Lung microvascular endothelial cell (primary cell): ENCODE results near the gene TMEM43. TPM values are rescaled to one million over a fixed set of nuclear protein-coding genes. Genes with fewer than 3 reads are reported as not detected.

Experiments used
- DNase-seq, 2 donors: peaks; one replicate each; pipeline versions ENCODE4 v3.0.0 to v3.0.0-alpha.2; 2010; ENCODE audit warnings: low read depth in 2 of 2
- total RNA-seq: library from RNA; depleted of rRNA; stranded (reverse); fragments of >200 nt; gene quantifications from 2 replicates; pipeline ENCODE4 v1.2.1, GENCODE V29; 2014

Gene TMEM43
- total RNA-seq, 1 donor from 2014 or later = 87.3 TPM

DNA sequence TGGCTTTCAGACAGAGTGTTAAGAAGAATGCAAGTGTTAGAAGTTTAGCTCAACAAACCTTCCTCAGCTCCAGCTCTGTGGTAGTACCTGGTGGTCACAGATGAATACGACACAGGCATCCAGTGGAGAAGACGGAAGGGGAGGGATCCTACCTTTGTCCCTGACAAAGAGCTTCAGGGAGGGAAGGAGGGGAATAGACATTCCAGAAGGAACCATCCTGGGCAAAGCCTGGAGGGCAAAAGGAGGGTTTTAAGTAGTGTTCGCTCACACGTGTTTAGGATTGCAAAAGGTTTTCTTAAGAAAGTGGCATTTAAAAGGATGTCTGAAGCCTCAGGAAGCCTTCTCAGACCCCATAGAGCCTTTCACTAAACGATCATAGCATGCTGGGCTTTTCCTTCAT is 3.0 kb upstream of the TMEM43 start:
- no peak for DNase-seq

- no peak for DNase-seq
These were observed 2.6 kb upstream of the TMEM43 start for GRCh38 chr3:14122301-14122700.

- no peak for DNase-seq
These were observed 1.3 kb upstream of the TMEM43 start for GRCh38 chr3:14123308-14124222.

DNA sequence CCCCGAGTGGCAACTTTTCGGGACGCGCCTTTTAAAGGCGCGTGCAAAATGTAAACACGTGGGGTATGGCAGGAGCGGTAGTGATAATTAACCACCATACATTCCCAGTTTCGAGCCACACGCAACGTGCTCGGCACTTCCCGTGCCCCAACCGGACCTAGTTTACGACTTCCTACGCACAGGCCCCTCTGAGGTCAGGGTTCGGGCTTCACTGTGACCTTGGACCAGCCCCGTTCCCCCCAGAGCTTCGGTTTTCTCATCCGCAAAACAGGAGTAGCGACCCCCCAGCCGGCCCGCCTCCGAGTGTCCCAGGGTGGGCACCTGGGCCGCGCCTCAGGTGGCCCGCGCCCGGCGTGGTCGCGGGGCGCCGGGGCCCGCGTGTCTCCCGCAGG is 633 bp upstream of the TMEM43 start:
- DNase-seq = peak; percentile 41 to 56

DNA sequence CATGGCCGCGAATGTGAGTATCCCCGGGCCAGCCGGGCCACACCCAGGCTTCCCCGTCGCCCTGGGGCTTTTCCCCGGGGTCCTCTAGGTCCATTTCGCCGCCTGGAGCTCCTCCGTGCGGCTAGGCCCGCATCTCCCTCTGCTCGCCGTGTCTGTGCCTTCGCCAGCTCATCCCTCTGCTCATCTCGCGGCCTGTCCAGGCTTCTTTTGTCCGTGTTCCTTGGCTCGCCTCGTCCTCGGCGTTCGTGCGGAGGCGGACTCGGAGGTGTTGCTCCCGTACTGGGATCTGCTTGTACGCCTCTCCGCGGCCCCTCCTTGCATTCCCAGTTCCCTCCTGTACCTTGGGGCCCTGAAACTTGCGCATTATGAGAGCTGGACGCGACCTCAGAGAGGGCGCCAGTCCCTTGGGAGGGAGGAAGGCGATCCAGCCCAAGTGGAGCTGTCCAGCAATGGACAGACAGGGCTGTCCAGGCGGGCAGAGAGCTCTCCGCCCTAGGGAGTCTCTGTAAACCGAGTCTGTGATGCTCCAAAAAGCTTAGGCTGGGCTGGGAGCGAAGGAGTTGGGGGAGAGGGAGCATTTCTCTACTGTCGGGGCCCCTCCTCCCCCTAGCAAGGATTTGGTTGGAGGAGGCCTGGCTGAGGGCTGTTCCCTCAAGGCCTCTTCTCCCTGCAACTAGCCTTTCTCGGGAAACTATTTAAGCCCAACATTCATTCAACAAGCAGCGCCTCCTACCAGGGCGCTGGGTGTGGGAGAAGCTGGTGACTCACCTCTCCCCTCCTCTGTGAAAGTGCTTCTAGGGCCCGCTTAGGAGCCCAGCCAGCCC is 553 bp downstream of the TMEM43 start:
- peak; percentile 74 to 87 for DNase-seq

DNA sequence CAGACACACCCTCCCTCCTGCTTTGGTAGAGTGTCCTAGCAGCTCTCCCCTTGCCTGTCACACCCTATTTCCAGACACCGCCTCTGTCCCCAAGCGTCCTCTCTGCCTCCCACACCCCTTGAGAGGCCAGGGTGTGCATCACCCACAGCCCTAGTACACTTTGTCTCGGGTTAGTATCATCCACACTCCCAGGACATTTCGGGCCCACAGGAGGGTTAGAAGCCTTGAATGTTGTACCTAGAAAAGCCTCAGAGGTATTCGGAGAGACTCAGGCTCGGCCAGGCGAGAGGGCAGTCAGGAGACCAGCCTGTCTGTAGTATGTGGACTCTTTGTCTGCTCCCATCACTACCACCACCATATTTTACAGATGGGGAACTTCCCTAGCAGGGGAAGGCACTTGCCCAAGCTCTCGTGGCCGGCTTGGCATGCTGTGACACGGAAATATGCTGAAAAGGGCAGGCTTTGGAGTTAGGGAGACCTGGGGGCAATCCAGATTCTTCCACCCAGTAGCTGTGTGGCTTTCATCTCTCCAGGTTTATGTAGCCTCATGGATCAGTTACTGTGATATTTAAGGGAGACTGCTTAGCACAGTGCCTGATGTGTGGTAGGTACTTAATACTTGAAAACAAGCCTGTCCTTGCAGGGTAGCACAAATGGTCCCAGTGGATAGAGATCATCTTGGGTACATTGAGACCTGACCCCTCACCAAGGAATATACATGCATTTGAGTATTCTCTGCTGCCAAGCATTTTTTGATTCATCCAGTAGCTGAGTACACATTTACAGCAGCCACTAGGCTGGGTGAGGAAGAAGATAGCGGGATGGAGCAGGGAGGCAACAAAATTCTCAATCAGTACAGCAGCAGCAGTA is 1.4 kb downstream of the TMEM43 start:
- DNase-seq = no peak

DNA sequence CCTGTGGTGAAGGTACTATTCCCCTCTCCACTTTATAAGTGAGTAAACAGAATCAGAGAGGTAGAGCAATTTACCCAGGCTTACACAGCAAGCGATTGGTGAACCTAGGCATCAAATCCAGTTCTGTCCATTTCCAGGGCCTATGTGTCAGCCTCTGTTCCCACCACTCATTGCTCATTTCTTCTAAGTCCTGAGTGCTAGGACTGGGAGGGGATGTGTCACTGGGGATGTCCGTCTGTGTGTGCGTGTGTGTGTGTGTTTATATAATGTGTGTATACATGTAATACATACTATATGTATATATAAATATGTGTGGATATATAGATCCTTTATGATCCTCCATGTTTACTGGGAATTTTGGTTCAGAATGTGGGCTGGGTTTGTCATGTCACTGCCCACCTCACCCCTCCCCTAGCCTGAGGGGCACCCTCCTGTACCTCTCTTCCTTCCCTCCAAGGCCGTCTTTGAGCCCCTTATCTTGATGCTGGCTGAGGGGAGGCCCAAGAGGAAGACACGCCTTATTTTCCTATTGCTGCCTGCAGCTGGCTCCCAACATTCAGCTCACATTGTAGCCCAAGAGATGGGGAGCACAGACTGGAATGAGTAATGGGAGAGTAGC is 2.1 kb downstream of the TMEM43 start:
- peak in 1 of 2 donors; percentile 24 for DNase-seq

- no peak for DNase-seq
These were observed 2.8 kb downstream of the TMEM43 start for GRCh38 chr3:14127516-14128161.

DNA sequence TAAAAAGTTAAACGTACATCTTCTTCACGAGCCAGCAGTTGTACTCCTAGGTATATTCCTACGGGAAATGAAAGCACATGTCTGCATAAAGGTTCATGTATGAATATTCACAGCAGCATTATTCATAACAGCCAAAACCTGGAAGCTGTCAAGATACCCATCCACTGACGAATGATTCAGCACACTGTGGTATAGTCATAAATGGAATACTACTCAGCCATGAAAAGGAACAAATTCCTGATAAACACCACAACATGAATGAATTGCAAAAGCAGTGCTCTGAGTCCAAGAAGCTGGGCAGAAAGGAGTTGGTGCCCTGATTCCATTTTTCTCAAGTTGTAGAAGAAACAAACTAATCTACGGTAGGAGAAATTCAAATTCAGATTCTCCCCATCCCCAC is 3.9 kb downstream of the TMEM43 start:
- no peak for DNase-seq

DNA sequence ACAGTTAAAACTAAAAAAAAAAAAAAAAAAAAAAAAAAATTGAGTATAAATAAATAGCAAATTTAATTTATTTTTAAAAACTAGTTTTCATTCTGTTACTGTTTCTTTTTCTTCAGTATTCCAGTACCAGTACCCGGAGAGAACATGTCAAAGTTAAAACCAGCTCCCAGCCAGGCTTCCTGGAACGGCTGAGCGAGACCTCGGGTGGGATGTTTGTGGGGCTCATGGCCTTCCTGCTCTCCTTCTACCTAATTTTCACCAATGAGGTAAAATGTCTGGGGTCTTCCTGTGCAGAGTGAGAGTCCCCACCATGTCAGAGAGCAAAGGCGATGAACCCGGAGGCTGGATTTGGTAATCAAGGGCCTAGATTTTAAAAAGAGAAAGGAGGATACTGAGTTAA is 4.4 kb downstream of the TMEM43 start:
- DNase-seq = no peak

GRCh38 chr3:14130230-14130629 is 5.4 kb downstream of the TMEM43 start:
- no peak for DNase-seq

- DNase-seq = no peak
These were observed 5.9 kb downstream of the TMEM43 start for GRCh38 chr3:14130707-14131106.

GRCh38 chr3:14131134-14131533 is 6.3 kb downstream of the TMEM43 start:
- peak in 1 of 2 donors; percentile 54 for DNase-seq

DNA sequence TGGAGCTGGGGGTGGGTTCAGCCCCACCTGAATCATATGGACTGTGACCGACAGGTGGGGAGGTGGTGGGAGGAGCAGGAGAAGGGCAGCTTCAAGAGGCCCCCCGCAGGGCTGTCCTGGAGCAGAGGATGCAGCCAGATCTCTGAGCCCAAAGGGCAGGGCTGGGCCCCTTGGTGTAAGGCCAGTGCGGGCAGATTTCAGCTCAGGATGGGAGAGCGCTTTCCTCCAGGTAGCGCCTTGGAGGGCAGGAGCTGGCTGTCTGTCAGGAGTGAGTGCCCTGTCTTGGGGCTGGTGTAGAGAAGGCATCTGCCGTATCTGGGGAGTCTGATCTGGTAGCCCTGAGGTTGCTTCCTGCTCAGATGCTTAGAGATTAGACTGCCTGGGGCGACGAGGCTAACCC is 7.3 kb downstream of the TMEM43 start:
- DNase-seq = no peak

GRCh38 chr3:14132689-14133088 is 7.8 kb downstream of the TMEM43 start:
- DNase-seq = no peak

GRCh38 chr3:14133188-14133800 is 8.4 kb downstream of the TMEM43 start:
- no peak for DNase-seq

GRCh38 chr3:14133876-14134275 is 9.0 kb downstream of the TMEM43 start:
- peak in 1 of 2 donors; percentile 43 for DNase-seq

GRCh38 chr3:14134291-14134690 is 9.4 kb downstream of the TMEM43 start:
- no peak for DNase-seq

DNA sequence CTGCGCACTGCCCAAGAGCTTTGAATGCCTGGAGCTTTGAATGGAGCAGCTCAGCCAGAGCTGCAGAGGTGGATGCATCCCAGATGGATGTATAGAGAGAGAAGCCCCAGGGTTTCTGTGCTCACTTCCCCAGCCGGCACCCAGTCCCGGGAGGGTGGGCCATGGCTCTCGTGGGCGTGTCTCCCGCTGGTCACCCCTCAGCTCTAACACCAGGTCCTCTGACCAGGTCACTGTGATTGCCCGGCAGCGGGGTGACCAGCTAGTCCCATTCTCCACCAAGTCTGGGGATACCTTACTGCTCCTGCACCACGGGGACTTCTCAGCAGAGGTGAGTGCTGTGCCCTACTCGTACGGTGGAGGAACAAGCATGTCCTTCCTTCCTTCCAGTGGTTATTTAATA is 10.7 kb downstream of the TMEM43 start:
- no peak for DNase-seq

DNA sequence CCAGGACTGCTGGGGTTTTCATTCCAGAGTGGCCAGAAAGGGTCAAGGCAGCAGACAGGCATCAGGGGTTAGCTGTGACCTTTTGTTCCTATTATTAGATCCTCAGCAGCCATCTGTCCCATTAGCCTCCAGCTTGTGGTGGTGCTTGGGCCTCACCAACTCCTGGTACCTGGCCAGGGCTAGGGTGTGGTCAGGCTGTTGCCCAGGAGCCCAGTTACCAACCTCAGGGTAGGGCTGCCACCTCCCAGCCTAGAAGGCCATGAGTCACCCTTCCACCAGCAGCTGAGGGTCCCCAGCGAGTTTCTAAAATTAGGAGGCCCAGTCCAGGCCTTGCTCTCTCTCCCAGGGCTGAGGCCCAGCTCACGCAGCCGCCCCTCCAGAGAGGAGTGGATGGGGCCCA is 12.2 kb downstream of the TMEM43 start:
- DNase-seq = no peak
